Right lung (tissue), 5 donors: ENCODE measurements around the gene GGA1. TPM values are rescaled to one million over a fixed set of nuclear protein-coding genes. Genes with fewer than 3 reads are reported as not detected.
"Not testable (repeated sequence)": the region's sequence is repeated elsewhere in the genome, so short reads cannot be mapped to it uniquely, and the experiment has no call there.

ENCODE experiments used
- DNase-seq, 2 donors: peaks; one replicate each; pipeline ENCODE4 v3.0.0-alpha.2; 2013
- polyA plus RNA-seq, 5 donors: library from polyadenylated mRNA; unstranded; fragments of 120-200 nt; gene quantifications; one replicate each; pipeline versions ENCODE4 v1.2.1 to v1.2.3, GENCODE V29; 2013; ENCODE audit warnings: inconsistent platforms in 1 of 5, low replicate concordance in 1 of 5; ENCODE audit not compliant: insufficient read length in 5 of 5, insufficient read depth in 1 of 5

GGA1 gene
- polyA plus RNA-seq, 5 donors: 43.5 to 62.6 (median 55.2) TPM

DNA sequence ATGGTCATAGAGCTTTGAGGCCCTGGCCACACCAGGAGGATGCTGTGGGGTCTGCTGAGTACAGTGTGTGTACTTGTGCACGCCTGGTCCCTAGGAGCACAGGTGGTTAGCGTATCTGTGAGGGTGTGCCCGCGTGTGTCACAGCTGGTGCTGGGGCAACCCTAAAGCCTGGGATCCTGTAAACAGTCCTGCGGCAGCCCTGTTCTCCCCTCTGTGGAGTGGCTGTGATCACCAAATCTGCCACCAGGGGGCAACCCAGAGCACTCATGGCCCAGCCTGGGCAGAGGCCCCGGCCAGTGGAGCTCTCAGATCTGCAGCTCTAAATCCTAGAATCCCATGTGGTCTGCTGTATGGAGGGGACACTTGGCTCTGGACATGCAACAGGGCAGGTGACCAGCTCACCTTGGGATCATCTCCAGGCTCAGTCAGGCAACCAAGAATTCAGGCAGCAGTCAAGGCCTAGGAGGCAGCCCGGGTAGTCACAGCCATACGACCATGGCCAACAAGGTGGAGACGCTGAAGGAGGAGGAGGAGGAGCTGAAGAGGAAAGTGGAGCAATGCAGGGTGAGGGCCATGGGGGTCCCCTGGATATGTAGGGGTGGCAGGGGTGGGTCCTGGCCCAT lies 34.7 kb downstream of the GGA1 start:
- peak in 1 of 2 donors; percentile 74 for DNase-seq

DNA sequence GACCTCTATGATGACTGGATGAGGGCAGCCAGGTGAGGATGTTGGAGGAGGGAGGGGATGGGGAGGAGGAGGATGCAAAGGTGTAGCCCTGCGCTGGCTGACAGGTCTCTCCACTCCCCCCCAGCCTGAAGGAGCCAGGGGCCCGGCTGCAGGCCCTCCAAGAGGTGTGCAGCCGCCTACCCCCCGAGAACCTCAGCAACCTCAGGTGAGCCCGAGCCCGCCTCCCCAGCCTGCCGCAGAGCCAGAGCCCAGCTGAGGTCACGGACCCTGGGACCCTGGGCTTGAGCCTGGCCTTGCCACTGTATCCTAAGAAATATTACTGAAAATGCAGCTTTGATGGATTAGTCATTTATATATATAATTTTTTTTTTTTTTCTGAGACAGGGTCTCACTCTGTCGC lies 38.7 kb downstream of the GGA1 start:
- DNase-seq: no peak

DNA sequence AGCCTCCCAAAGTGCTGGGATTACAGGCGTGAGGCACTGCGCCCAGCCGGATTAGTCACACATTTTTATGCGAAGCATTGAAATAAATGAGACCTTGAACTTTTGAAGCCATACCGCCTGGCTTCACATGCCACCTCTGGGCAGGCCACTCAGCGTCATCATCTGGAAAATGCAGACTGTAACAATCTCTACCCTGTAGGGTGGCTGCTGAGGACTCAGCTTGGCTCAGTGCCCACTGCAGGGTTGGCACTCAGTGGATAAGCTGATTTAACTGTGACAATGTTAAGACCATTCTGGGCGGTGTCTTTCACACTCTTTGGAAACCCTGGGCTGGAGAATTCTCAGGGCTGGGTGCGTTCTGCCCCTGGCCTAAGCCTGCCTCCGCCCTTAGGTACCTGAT lies 39.3 kb downstream of the GGA1 start:
- DNase-seq: no peak

DNA sequence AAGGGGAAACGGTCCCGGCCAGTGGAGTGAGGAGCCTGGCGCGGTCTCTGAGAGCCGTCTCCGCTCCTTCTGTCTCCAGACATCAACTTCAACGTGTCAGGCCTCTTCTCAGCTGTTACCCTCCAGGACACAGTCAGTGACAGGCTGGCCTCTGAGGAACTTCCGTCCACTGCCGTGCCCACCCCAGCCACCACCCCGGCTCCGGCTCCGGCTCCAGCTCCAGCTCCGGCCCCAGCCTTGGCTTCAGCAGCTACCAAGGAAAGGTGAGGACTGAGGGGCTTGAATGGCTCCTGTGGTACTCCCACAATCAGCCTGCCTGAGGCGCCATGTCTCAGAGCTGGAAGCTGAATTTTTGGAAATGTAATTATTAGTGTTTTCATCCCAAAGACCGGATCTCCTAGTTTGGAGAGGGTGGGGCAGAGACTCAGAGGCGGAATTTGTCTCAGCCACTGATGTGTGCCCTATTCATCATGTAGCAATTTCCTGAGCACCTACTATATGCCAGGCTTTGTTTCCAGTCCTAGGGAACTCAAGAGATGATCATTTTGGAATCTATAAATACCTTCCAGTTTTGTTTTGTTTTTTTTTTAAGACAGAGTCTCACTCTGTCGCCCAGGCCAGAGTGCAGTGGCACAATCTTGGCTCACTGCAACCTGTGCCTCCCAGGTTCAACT lies 42.0 kb downstream of the GGA1 start:
- DNase-seq: no peak

DNA sequence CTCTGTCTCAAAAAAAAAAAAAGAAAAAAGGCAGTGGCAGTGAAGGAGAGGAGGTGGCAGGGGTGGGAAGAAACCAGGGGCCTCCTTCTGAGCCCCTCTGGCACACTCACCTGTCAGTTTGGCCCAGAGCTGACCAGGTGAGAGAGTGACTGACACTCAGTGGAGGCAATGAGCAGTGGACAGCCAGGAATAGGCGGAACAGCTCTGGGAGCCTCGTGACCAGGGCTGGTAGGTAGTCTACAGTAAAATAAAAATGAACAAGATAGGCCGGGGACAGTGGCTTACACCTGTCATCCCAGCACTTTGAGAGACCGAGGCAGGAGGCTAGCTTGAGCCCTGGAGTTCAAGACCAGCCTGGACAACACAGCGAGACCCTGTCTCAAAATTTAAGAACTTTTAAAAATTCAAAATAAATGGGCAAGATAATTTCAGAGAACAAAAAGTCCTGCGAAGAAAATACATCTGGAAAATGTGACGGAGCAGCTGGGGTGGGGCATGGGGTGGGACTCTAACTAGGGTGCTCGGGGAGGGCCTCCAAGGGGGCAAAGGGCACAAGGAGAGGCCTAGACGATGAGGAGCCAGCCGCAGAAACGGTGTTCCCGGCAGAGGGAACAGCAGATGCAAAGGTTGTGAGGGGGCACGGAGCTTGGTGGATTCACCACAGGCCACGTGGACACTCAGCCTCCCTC lies 46.1 kb downstream of the GGA1 start:
- DNase-seq: no peak

DNA sequence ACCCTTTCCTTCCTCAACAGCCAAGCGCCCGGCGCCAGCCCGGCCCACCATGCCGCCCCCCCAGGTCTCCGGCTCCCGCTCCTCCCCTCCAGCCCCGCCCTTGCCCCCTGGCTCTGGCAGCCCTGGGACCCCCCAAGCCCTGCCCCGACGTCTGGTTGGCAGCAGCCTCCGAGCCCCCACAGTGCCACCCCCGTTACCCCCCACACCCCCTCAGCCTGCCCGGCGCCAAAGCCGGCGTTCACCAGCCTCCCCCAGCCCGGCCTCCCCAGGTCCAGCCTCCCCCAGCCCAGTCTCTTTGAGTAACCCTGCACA lies 46.6 kb downstream of the GGA1 start:
- no peak for DNase-seq

DNA sequence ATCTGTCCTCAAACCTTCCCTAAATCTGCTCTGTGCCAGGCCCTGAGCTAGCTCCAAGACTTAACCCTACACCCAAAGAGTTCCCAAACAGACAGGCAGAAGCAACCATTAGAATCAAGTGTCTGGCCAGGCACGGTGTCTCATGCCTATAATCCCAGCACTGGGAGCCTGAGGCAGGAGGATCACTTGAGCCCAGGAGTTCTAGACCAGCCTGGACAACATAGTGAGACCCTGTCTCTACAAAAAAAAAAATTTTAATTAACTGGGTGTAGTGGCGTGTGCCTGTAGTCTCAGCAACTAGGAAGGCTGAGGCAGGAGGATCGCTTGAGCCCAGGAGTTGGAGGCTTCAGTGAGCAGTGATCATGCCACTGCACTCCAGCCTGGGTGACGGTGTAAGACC lies 47.9 kb downstream of the GGA1 start:
- not testable (repeated sequence) for DNase-seq

DNA sequence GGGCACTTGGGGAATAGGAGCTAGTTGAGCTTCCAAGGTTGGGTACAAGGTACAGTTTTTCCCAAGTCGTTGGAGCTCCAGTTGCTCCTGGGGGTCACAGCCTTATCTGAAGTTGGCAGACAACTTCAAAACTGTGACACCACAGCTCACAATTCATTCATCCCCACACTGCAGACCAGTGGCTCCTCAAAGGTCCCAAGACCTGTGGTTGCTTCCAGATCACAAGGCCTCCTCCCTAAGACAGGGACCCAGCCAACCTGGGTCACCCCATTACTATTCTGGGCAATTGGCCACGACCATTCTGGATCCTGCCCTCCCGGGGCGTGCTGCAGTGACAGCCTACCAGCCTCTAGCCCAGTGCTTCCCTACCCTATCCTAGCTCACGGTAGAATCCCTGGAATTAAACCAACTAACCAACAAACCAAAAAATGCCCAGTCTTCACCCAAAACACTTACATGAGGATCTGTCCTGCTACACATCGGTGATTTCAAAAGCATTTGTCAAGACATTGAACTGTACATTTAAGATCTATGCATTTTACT lies 49.0 kb downstream of the GGA1 start:
- no peak for DNase-seq

DNA sequence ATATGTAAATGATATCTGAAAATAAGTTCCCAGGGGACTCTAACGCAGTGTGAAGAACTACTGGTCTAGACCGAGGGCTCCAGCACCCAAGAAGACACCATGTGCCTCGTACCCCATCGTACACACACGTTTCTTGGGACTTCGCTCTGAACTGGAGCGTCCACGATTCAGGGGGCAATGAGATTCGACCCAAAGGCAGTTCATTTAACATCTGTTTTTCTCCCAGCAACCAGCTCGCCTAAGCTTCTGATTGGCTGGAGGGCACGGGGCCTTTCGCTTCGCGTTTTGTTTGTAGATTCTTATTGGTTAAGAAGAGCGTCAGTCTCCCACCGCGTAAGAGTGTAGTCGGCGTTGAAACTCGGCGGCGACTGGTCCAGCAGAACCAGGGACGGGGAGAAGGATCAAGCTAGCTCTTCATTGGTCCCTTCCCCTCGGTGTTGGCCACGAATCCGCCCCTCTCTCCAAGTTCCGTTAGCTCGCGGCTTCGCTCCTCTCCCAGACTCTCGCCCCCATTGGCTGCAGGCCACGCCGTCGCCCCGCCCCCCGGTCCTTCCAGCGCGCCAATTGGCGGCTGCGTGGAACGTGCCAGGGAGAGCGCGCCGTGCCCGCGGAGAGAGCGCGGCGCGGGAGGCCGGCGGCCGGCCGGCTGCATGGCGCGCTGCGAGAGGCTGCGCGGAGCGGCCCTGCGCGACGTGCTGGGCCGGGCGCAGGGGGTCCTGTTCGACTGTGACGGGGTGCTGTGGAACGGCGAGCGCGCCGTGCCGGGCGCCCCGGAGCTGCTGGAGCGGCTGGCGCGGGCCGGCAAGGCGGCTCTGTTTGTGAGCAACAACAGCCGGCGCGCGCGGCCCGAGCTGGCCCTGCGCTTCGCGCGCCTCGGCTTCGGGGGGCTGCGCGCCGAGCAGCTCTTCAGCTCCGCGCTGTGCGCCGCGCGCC lies 49.8 kb downstream of the GGA1 start, which contains the start of gene PDXP:
PDXP (plus strand) TSS at position 591 of the 933 bp plus-strand sequence; CDS start at position 651, 60 bp downstream.
- peak; percentile 99 for DNase-seq

DNA sequence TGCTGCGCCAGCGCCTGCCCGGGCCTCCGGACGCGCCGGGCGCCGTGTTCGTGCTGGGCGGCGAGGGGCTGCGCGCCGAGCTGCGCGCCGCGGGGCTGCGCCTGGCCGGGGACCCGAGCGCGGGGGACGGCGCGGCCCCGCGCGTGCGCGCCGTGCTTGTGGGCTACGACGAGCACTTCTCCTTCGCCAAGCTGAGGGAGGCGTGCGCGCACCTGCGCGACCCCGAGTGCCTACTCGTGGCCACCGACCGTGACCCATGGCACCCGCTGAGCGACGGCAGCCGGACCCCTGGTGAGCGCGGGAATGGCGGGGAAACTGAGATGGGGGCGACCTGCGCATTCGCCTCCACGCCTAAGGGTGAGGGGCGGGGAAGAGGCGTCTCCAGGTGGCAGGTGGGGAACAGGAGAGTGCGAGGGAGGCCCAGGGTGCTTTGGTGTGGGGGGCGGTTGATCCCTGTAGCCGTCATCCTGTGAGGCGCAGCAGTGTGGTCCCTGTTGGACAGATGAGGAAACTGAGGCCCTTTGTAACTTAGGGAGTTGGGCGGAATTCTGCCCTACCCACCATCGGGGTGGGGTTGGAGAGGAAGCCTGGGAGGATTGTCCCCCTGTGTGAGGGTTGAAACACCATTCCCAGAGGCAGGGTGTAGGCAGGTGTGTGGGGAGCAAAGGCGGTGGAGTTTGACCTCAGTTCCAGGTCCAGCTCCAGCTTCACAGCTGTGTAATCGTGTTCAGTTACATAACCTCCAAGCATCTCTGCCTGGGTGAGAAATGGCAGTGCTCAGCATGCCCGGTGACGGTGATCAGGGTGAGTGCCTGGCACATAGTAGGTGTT lies 50.6 kb downstream of the GGA1 start:
- no peak for DNase-seq

DNA sequence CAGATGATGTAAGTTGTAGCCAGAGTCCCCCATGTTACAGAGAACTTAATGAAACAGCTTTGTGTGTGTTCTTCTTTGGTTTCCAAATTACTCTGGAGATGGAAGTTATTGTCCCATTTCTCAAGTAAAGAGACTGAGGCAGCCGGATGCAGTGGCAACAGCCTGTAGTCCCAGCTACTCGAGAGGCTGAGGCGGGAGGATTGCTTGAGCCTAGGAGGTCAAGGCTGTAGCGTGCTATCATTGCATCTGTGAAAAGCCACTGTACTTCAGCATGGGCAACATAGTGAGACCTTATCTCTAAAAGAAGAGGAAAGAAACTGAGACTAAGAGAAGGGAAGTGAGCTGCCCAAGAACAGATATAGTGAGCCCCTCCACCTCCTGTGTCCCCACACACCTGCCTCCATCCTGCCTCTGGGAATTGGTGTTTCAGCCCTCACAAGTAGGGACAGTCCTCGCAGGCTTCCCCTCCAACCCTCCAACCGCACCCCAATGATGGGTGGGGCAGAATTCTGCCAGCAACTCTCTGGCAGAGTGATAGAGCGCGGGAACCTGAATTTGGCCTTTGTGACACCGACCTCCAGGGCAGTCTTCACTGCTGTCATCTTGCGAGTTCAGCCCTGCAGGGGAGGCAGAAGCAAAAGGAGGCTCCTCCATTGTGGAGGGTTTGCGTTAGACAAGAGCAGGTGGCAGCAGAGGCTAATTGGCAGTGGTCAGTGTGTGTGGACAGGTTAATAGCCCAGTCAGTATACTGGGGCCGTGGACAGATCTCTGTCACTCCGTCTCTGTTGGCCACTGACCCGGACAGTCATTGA lies 51.5 kb downstream of the GGA1 start:
- no peak for DNase-seq

DNA sequence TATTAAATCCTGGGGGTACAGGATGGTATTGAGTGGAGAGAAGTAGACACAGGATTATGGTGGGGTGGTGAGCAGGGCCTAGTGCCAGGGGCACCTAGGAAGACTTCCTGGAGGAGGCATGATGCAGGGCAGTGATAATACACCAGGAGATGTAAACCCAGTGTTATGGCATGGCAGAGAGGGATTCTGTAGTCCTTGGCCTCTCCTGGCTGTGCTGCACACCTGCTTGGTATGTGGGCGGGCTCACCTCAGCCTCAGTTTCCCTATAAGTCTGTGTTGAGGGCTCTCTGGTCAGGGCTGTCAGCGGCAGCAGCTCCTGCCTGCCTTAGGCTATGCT lies 52.0 kb downstream of the GGA1 start:
- DNase-seq: no peak

DNA sequence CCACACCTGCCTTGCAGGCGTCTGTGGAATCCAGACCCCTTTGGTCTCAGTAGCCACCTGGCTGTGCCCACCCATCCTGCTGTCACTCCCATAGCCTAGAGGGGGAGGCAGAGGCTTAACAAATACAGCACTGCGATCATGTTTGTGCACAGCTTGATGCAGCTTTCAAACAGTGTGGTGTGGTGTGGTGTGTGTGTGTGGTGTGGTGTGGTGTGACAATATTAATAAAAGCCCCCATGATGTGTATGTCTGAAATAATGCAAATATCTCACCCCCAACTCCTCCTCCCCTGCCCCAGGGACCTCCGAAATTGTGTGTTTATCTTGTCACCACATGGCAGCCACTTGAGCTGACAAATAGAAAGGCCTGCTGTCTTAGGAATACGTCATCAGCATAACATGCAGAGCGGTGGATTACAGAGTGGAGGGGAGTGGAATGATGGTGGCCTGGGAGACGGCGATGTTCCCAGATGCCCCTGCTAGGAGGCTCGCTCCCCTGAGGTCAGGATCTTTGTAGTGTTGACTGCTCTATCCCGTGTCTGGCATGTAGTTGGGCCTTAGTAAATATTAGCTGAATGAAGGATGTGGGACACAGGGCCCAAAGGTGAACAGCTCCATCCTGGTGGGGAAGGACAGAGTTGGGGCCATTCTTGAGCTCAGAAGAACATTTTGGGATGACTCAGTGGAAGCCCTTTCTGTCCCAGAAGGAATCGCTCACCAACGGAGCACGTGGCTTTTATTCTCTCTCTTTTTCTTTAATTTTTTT lies 52.7 kb downstream of the GGA1 start:
- peak in 1 of 2 donors; percentile 67 for DNase-seq

DNA sequence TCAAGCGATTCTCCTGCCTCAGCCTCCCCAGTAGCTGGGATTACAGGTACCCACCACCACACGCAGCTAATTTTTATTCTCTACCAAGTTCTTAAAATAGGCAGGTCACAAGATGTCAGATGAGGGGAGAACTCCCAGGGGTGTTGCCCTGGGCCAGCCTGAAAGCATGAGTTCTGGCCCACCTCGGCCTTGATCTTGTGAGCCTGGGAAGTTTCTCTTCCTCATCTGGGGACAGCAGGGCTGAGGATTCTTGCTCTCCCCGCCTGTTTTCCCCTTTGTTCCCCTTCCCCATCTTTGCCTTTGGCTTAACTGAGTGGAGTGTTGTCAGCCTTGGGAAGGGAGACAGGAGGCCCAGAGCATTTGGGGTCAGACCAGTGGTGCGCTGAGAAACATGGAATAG lies 53.4 kb downstream of the GGA1 start:
- DNase-seq: no peak

DNA sequence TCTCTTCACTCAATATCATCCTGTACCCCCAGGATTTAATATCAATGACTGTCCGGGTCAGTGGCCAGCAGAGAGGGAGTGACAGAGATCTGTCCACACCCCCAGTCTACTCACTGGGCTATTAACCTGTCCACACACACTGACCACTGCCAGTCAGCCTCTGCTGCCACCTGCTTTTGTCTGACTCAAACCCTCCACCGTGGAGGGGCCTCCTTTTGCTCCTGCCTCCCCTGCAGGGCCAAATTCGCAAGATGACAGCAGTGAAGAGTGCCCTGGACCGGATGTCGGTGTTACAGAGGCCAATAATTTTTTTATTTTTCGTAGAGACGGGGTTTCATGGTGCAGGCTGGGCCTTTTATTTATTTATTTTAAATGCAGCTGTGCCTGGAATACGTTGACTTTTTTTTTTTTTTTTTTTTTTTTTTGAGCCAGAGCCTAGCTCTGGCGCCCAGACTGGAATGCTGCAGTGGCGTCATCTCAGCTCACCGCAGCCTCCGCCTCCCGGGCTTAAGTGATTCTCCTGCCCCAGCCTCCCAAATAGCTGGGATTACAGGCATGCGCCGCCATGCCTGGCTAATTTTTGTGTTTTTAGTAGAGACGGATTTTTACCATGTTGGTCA lies 55.0 kb downstream of the GGA1 start:
- DNase-seq: no peak

DNA sequence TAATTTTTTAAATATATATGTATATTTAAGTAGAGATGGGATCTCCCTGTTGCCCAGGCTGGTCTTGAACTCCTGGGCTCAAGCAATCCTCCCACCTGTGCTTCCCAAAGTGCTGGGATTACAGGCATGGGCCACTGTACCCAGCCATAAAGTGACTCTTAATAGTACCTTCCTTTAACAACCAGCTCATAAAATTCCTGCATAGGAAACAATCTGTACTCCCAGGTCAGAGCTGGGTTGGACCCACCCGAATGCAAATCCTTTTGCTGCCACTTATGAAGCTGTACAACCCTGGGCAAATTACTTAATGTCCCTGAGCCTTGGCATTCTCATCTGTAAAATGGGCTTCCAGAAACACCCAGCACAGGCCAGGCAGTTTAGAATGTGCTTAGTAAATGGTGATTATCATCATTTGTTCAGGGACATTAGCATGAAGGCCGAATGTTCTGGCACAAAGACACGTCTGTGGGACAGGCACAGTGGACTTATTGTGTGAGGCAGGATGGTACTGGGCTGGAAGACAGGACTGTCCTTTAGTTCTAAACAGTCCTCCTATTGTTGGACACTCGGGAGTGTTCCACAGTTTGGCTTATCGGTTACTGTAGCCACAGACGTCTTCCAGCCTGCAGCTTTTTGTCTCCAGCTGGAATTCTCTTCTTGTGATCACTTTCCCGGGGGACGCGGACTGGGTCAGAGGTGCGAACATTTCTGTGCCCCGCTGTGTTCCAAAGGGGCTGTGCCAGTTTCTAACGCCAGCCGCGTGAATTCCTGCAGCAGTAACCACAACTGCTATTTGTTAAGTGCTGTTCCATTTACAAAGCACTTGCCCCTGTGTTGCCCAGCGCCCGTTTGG lies 55.8 kb downstream of the GGA1 start:
- DNase-seq: no peak

DNA sequence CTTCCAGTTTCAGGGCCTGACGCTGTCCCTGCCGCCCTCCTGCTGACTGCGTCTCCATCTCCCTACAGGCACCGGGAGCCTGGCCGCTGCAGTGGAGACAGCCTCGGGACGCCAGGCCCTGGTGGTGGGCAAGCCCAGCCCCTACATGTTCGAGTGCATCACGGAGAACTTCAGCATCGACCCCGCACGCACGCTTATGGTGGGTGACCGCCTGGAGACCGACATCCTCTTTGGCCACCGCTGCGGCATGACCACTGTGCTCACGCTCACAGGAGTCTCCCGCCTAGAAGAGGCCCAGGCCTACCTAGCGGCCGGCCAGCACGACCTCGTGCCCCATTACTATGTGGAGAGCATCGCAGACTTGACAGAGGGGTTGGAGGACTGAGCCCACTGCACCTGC lies 56.9 kb downstream of the GGA1 start:
- no peak for DNase-seq

DNA sequence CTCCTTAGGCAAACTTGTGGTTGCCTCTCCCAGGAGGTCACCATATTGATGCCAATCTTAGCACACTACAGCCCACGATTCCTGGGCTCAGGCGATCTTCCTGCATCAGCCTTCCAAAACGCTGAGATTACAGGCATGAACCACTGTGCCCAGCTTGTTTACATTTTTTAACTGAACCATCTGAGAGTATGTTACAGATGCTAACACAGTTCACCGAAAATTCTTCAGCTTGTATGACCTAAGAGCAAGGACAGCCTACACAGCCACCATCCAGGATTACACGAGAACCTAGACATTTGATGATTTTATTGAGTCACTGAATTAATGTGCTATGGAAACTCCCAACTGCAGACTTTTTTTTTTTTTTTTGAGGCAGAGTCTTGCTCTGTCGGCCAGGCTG lies 61.0 kb downstream of the GGA1 start:
- no peak for DNase-seq
